Choroid plexus epithelial cell (primary cell): Measurements from ENCODE around the gene SAMD14.

Source experiments
- DNase-seq: peaks from one replicate; pipeline ENCODE4 v3.0.0-alpha.2; 2010; ENCODE audit warnings: low read depth
- H3K4me3 ChIP-seq: 2 replicates; pipeline ENCODE4 v1.5.1; 2011; ENCODE audit warnings: low read depth, mild to moderate bottlenecking, control low read depth, low read length, moderate library complexity
- CTCF ChIP-seq: conservative IDR thresholded peaks from 2 replicates; pipeline ENCODE4 v1.5.1; 2011; ENCODE audit warnings: low read depth, mild to moderate bottlenecking, control low read depth, inconsistent platforms, low read length, moderate library complexity

Gene SAMD14

DNA sequence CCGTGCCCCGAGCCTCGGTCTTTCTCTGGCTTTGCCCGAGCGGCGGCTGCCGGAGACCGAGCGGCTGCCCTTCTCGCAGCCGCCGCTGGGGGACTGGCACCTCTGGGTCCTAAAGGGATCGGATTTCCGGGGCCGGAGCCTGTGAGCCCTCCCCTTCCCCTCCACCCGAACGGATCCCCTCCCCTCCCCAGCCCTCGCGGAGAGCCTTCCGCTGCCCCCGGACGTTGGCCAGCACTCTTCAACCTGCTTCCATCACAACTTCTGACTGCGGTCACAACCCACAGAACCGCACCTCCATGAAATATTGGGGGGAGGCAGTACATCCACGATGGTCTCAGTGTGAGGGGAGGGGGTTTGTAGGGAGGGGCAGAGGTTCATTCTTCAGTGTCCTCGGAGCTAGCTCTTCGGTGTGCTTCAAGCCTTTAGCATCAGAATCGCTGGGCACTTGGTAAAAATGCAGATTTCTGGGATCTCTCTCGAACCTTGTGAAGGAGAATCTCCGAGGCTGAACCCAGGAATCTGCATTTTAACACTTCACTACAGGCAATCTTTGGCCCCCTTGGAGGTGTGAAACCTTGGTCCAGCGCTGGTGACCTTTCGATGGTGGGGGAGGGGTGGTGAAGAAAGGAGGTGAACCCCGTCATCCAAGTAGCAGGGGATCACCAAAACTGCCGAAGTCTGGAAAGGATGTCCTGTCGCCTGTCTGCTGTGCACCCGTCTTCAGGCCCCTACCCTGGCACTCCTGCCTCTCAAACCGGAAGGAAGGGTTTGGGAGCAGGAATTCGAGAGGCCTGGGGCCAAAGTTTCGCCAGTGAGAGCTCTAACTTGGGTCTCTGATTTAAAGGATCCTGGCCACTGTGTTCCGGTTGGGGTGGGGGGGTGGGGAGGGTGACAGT lies 21.3 kb upstream of the SAMD14 start:
- peak; percentile 93 for DNase-seq
- peak; percentile 70 for TF ChIP-seq CTCF
- H3K4me3 ChIP-seq: peak overlapping the region; percentile 86

- no peak for TF ChIP-seq CTCF
- no peak for DNase-seq
- peak within 1 kb of the TSS; percentile 86 for H3K4me3 ChIP-seq
Observed at GRCh38 chr17:50150354-50151040, 20.5 kb upstream of the SAMD14 start, which contains the start of gene PPP1R9B. TSS of gene PPP1R9B (minus strand) at chr17:50150677. CDS start at chr17:50150513, 164 bp downstream.

DNA sequence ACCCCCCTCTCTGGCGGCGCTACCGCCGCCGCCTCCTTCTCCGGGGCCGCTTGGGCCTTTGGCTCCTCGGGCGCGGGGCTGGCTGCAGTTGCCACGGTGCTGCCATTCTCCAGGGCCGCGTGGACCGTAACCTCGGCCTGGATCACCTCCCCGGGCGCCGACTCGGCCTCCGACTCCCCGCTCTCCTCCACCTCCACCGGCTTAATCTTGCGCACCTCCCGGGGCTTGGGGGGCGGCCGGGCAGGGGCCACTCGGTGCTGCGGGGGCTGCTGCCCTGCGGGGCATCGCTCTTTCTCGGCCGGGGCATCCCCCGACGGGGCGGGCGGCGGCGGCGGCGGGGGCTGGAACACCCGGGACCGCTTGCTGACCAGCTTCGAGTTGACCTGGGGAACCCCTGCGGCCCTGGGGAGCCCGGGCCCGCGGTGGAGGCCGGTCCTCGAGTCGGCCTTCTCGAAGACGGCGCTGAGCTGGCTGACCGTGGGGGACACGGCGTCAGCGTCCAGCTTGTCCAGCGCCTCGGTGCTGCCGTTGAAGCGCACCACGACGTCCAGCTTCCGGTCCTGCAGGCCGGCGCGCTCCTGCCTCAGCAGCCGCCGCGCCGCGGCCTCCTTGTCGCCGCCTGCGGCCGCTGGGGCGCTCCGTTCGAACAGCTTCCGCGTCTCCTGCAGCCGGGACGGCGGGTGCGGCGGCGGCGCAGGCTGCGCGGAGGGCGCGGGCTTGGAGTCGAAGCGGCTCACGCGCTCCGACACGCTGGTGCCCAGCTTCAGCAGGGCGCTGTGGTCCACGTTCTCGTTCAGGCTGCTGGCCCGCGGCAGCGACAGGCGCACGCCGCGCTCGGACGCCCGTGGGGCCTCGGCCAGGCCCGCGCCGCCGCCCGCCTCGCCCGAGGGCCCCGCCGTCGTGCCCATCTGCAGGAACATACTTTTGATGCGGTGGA lies 19.7 kb upstream of the SAMD14 start:
- TF ChIP-seq CTCF: no peak
- H3K4me3 ChIP-seq: peak overlapping the region; percentile 86
- peak; percentile 57 for DNase-seq

GRCh38 chr17:50149091-50149416 lies 19.1 kb upstream of the SAMD14 start:
- no peak for TF ChIP-seq CTCF
- peak overlapping the region; percentile 86 for H3K4me3 ChIP-seq
- DNase-seq: no peak

DNA sequence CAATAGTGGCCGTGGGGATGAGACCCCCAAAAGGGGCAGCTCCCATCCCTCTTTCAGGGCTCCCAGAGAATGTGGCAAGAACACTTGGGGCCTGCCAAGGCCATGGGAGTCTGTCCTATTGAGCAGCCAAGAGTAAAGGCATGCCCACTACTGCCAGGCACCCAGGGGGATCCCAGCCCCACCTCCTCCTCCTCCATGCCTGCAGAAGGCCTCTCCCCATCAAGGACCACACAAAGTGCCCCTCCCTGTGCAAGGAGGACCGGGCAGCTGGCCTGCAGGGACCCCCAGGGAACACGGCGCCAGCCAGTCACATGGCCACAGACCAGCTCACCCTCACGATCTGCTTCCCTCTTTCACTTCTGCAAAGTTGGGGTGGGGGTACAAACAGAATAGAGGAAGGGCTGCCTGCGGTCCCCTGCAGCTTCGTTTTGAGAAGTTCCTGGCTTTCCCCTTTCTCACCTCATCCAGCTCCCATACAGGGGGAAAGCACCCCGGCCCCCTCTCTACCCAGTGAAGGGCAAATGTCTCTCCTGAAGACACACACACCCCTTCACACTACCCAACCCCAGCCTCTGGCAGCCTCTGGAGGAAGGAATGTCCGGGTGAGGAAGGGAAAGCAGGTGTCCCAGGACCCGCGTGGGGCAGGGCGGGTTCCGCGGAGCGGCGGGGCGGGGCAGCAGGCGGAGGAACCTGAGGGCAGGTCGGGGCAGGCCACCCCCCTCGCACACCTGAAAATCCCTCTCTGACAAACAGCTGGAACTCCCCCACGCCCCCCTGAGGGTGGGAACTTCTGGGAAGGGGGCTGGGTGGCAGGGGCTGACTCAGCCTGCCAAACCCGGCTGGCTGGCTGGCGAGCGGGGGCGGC lies 18.5 kb upstream of the SAMD14 start:
- H3K4me3 ChIP-seq: peak overlapping the region; percentile 86
- TF ChIP-seq CTCF: peak; percentile 35
- no peak for DNase-seq

- H3K4me3 ChIP-seq: peak overlapping the region; percentile 86
- DNase-seq: no peak
- TF ChIP-seq CTCF: no peak
Observed at GRCh38 chr17:50147841-50148225, 17.9 kb upstream of the SAMD14 start.
